Measurements from ENCODE around the gene CTCF. TPM values are rescaled to one million over a fixed set of nuclear protein-coding genes. Genes with fewer than 3 reads are reported as not detected.

CTCF gene
- total and polyA plus RNA-seq, 2 donors from 2014 or later, result 20.4 to 42.6 TPM

DNA sequence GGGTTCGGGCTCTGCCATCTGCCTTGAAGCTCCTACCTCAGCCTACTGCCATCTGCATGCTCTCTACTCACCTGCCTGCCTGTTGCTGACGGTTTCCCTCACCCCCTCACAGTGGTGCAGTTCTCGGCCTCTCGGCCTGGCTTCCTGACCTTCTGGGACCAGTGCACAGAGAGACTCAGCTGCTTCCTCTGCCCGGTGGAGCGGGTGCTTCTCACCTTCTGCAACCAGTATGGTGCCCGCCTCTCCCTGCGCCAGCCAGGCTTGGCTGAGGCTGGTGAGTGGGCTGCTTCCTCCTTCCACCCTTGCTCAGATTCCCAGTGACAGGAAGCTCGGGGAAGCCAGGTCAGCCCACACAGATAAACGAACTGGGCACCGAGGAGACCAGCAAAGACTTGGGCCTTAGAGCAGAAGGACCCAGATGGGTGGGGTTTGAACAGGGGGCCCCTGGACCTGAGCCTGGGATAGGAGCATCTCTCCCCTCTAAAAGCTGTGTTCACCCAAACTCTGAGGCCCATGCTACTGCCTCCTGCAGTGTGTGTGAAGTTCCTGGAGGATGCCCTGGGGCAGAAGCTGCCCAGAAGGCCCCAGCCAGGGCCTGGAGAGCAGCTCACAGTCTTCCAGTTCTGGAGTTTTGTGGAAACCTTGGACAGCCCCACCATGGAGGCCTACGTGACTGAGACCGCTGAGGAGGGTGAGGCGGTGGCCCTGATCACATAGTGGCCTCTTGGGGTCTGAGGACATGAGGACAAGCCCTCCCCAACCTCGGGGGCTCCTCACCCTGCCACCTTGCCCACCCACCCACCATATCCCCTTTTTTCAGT lies 17.3 kb upstream of the CTCF start:
- FAIRE-seq (no peak), DNase-seq (peak in 1 of 5 donors; percentile 41)
- Histone ChIP-seq H3K4me1 (ENCODE audit: control insufficient read depth in 2 of 3, insufficient read depth in 2 of 3, low read depth in 1 of 3, low read length in 3 of 3) (peaks cover 0 to 17% (median 3%) of the 10 kb centered on the region in 3 donors), H3K27me3 (ENCODE audit: control insufficient read depth, insufficient read depth, low read length) (no peaks in the 10 kb centered on the region), H3K27ac (ENCODE audit: low read depth in 2 of 2, low read length in 2 of 2) (no peak overlapping the region), H3K9ac (ENCODE audit: low read length in 3 of 3) (no peak overlapping the region), H3K36me3 (ENCODE audit: control insufficient read depth in 2 of 3, insufficient read depth in 3 of 3, low read length in 3 of 3) (peaks cover 4 to 57% (median 31%) of the 10 kb centered on the region in 3 donors), H3K9me3 (ENCODE audit: control insufficient read depth in 2 of 3, insufficient read depth in 1 of 3, low read length in 3 of 3) (no peaks in the 10 kb centered on the region), H3K4me3 (ENCODE audit: low read length in 3 of 3) (no peak overlapping the region)
- intact Hi-C loops (cut with DNase I), result no loop called here
- no peak for TF ChIP-seq CTCF (IDR thresholded peaks at IDR 0.05; ENCODE audit: borderline replicate concordance, extremely low read depth, insufficient read depth)

- peak in 1 of 5 donors; percentile 46 for DNase-seq
- no peaks in the 10 kb centered on the region for H3K9me3 ChIP-seq (ENCODE audit: control insufficient read depth in 2 of 3, insufficient read depth in 1 of 3, low read length in 3 of 3)
- H3K4me1 ChIP-seq (ENCODE audit: control insufficient read depth in 2 of 3, insufficient read depth in 2 of 3, low read depth in 1 of 3, low read length in 3 of 3), result peaks cover 0 to 17% (median 3%) of the 10 kb centered on the region in 3 donors
- TF ChIP-seq CTCF (IDR thresholded peaks at IDR 0.05; ENCODE audit: borderline replicate concordance, extremely low read depth, insufficient read depth), result no peak
- H3K4me3 ChIP-seq (ENCODE audit: low read length in 3 of 3), result no peak overlapping the region
- intact Hi-C loops (cut with DNase I), result no loop called here
- no peak for FAIRE-seq
- no peak overlapping the region for H3K27ac ChIP-seq (ENCODE audit: low read depth in 2 of 2, low read length in 2 of 2)
- no peaks in the 10 kb centered on the region for H3K27me3 ChIP-seq (ENCODE audit: control insufficient read depth, insufficient read depth, low read length)
- H3K9ac ChIP-seq (ENCODE audit: low read length in 3 of 3), result no peak overlapping the region
- peaks cover 2 to 53% (median 28%) of the 10 kb centered on the region in 3 donors for H3K36me3 ChIP-seq (ENCODE audit: control insufficient read depth in 2 of 3, insufficient read depth in 3 of 3, low read length in 3 of 3)
Measured at GRCh38 chr16:67545665-67546024, 16.7 kb upstream of the CTCF start.

GRCh38 chr16:67546091-67546501 lies 16.2 kb upstream of the CTCF start:
- no peak for TF ChIP-seq CTCF (IDR thresholded peaks at IDR 0.05; ENCODE audit: borderline replicate concordance, extremely low read depth, insufficient read depth)
- Histone ChIP-seq H3K4me1 (ENCODE audit: control insufficient read depth in 2 of 3, insufficient read depth in 2 of 3, low read depth in 1 of 3, low read length in 3 of 3) (peaks cover 0 to 17% (median 3%) of the 10 kb centered on the region in 3 donors), H3K9me3 (ENCODE audit: control insufficient read depth in 2 of 3, insufficient read depth in 1 of 3, low read length in 3 of 3) (no peaks in the 10 kb centered on the region), H3K27ac (ENCODE audit: low read depth in 2 of 2, low read length in 2 of 2) (no peak overlapping the region), H3K36me3 (ENCODE audit: control insufficient read depth in 2 of 3, insufficient read depth in 3 of 3, low read length in 3 of 3) (peaks cover 0 to 48% (median 25%) of the 10 kb centered on the region in 3 donors), H3K4me3 (ENCODE audit: low read length in 3 of 3) (no peak overlapping the region), H3K9ac (ENCODE audit: low read length in 3 of 3) (no peak overlapping the region), H3K27me3 (ENCODE audit: control insufficient read depth, insufficient read depth, low read length) (no peaks in the 10 kb centered on the region)
- intact Hi-C loops (cut with DNase I), result no loop called here
- FAIRE-seq, result no peak
- DNase-seq, result peak in 2 of 5 donors; percentile 47 to 72
